BLaER1 treated with 17β-estradiol and CSF1 and Interleukin-3, amounts not matched to agents 10 nM and 100 nM (cell line): ENCODE data around the gene AJUBA.
"Not testable (repeated sequence)": the region's sequence is repeated elsewhere in the genome, so short reads cannot be mapped to it uniquely, and the experiment has no call there.

Source experiments
- H3K27ac ChIP-seq, 11 experiments: shearing (Covaris generic); formaldehyde crosslinking; 2 replicates each; pipeline ENCODE4 v1.8.1; 2022
- H3K27me3 ChIP-seq, 11 experiments: shearing (Covaris generic); formaldehyde crosslinking; 2 replicates each; pipeline ENCODE4 v1.8.1; 2022
- H3K36me3 ChIP-seq, 11 experiments: shearing (Covaris generic); formaldehyde crosslinking; 2 replicates each; pipeline ENCODE4 v1.8.1; 2022
- H3K4me1 ChIP-seq, 10 experiments: shearing (Covaris generic); formaldehyde crosslinking; 2 replicates each; pipeline ENCODE4 v1.8.1; 2022
- H3K4me2 ChIP-seq, 11 experiments: shearing (Covaris generic); formaldehyde crosslinking; 2 replicates each; pipeline ENCODE4 v1.8.1; 2022
- H3K4me3 ChIP-seq, 10 experiments: shearing (Covaris generic); formaldehyde crosslinking; 2 replicates each; pipeline ENCODE4 v1.8.1; 2022
- H3K9ac ChIP-seq, 11 experiments: shearing (Covaris generic); formaldehyde crosslinking; 2 replicates each; pipeline ENCODE4 v1.8.1; 2022
- H3K9me3 ChIP-seq, 11 experiments: shearing (Covaris generic); formaldehyde crosslinking; replicated peaks in 1 of 11; 2 replicates each; pipeline ENCODE4 v1.8.1; 2022
- H4K20me1 ChIP-seq, 11 experiments: shearing (Covaris generic); formaldehyde crosslinking; 2 replicates each; pipeline ENCODE4 v1.8.1; 2022
- Cebpa-rat ChIP-seq, 11 experiments: shearing (Covaris generic); IDR thresholded peaks; 2 replicates each; pipeline ENCODE4 v1.8.1; 2022

AJUBA gene

GRCh38 chr14:23021434-23021833, 39.1 kb upstream of the AJUBA start:
- H3K4me3 ChIP-seq: no peak overlapping the region
- no peak overlapping the region for H3K27ac ChIP-seq
- no peak overlapping the region for H3K9ac ChIP-seq
- H3K36me3 ChIP-seq: peaks cover 33 to 61% (median 52%) of the 10 kb centered on the region in 11 experiments
- H4K20me1 ChIP-seq: peaks cover 0 to 35% (median 21%) of the 10 kb centered on the region in 11 experiments; a peak in 13 of 22 replicates
- no peaks in the 10 kb centered on the region for H3K9me3 ChIP-seq
- H3K4me1 ChIP-seq: peaks cover 0 to 18% (median 7%) of the 10 kb centered on the region in 10 experiments; a peak in 10 of 20 replicates
- no peak overlapping the region for H3K4me2 ChIP-seq
- no peaks in the 10 kb centered on the region for H3K27me3 ChIP-seq
- no peak for TF ChIP-seq Cebpa-rat (IDR thresholded peaks at IDR 0.05)

DNA sequence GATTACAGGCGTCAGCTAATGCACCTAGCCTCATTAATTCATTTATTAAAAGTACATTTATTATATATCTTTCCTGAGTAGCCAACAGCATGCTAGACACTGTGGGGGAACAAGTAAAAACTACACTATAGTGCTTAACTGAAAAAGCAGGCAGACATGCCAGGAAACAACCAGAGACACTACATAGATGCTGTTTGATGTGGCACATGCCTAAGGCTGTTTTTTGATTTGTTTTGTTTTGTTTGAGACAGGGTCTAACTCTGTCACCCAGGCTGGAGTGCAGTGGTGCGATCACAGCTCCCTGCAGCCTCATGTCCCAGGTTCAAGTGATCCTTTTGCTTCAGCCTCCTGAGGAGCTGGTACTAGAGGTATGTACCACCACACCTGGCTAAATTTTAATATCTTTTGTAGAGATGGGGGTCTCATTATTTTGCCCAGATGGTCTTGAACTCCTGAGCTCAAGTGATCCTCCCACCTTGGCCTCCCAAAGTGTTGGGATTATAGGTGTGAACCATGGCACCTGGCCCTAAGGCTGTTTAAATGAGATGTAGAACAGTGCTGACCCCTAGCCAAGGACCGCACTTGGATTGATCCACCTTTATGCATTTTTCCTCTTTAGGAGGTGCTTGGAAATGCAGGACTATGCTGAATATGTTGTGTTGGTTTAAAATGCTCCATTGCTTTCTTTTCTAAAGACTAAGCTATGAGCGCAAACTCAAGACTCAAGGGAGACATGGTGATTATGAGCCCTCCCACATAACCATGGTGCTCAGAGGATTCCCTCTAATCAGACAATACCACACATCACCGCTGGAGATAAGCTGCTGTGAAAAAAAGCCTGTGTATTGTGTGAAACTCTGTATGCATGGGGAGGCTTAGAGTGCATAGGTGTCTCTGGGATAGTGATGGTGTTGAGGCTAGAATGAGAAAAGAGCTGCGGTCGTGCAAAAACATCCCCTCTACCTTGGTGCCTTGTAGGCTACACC, 38.1 kb upstream of the AJUBA start:
- H3K9me3 ChIP-seq: no peaks in the 10 kb centered on the region
- H3K36me3 ChIP-seq: peaks cover 23 to 51% (median 42%) of the 10 kb centered on the region in 11 experiments
- H4K20me1 ChIP-seq: peaks cover 0 to 25% (median 12%) of the 10 kb centered on the region in 11 experiments; a peak in 11 of 22 replicates
- TF ChIP-seq Cebpa-rat (IDR thresholded peaks at IDR 0.05): no peak
- H3K4me1 ChIP-seq: peaks cover 0 to 8% (median 2%) of the 10 kb centered on the region in 10 experiments; a peak in 9 of 20 replicates
- H3K4me2 ChIP-seq: no peak overlapping the region
- H3K27ac ChIP-seq: no peak overlapping the region
- H3K4me3 ChIP-seq: no peak overlapping the region
- H3K9ac ChIP-seq: no peak overlapping the region
- H3K27me3 ChIP-seq: no peaks in the 10 kb centered on the region

DNA sequence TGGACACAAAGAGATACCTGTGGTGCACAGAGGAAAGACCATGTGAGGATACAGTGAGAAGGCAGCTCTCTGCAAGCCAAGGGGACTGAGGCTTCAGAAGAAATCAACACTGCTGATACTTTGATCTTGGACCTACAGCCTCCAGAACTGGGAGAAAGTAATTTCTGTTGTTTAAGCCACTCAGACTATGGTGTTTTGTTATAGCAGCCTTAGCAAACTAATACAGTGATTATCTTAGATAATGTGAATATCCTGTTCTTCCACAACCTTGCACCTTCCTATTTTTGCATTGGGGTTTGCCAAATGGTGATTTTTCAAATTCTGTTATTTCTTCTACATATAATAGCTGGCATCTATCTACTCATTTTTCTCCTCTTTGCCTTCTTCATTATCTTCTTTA, 35.8 kb upstream of the AJUBA start:
- no peaks in the 10 kb centered on the region for H3K4me1 ChIP-seq
- H3K27me3 ChIP-seq: no peaks in the 10 kb centered on the region
- H3K36me3 ChIP-seq: peaks cover under 1 to 28% (median 19%) of the 10 kb centered on the region in 11 experiments; a peak in 17 of 22 replicates
- no peak overlapping the region for H3K27ac ChIP-seq
- H3K9me3 ChIP-seq: no peaks in the 10 kb centered on the region
- H3K4me2 ChIP-seq: no peak overlapping the region
- peaks cover 0 to 5% (median 0%) of the 10 kb centered on the region in 11 experiments; a peak in 4 of 22 replicates for H4K20me1 ChIP-seq
- H3K4me3 ChIP-seq: no peak overlapping the region
- no peak for TF ChIP-seq Cebpa-rat (IDR thresholded peaks at IDR 0.05)
- no peak overlapping the region for H3K9ac ChIP-seq

GRCh38 chr14:23017091-23017490, 34.7 kb upstream of the AJUBA start:
- no peak for TF ChIP-seq Cebpa-rat (IDR thresholded peaks at IDR 0.05)
- Histone ChIP-seq H4K20me1 (no peaks in the 10 kb centered on the region; a peak in 1 of 22 replicates), H3K4me3 (no peak overlapping the region), H3K9me3 (no peaks in the 10 kb centered on the region), H3K36me3 (peaks cover 0 to 20% (median 16%) of the 10 kb centered on the region in 11 experiments; a peak in 12 of 22 replicates), H3K9ac (no peak overlapping the region), H3K4me1 (no peaks in the 10 kb centered on the region), H3K27ac (no peak overlapping the region), H3K4me2 (no peak overlapping the region), H3K27me3 (no peaks in the 10 kb centered on the region)

DNA sequence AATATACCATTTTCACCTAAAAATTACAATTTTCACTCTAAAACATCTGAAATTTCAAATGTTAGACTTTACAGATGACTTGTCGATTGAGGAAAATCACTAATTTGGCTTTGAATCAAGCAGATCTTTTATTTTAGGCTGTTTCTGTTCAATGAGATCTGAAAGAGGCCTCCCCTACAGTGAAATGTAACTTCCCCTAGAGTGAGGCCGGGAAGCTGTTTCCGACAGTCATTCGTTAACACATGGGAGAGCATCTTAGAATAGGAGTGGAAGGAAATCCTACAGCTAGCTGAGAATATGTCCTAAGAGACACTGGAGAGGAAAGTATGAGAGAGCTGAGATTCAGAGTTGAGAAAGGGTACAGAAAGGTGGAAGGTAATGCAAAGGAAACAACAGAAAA, 33.3 kb upstream of the AJUBA start:
- no peak overlapping the region for H3K27ac ChIP-seq
- H3K9me3 ChIP-seq: no peaks in the 10 kb centered on the region
- H3K9ac ChIP-seq: no peak overlapping the region
- H3K4me3 ChIP-seq: no peak overlapping the region
- peaks cover 0 to 6% (median 3%) of the 10 kb centered on the region in 11 experiments; a peak in 8 of 22 replicates for H3K36me3 ChIP-seq
- no peak for TF ChIP-seq Cebpa-rat (IDR thresholded peaks at IDR 0.05)
- no peak overlapping the region for H3K4me2 ChIP-seq
- peaks cover 0 to under 1% (median 0%) of the 10 kb centered on the region in 10 experiments; a peak in 3 of 20 replicates for H3K4me1 ChIP-seq
- H3K27me3 ChIP-seq: no peaks in the 10 kb centered on the region
- no peaks in the 10 kb centered on the region for H4K20me1 ChIP-seq

- H3K4me1 ChIP-seq: peaks cover 13 to 17% (median 14%) of the 10 kb centered on the region in 10 experiments
- H3K4me3 ChIP-seq, H3K27me3 ChIP-seq, H3K36me3 ChIP-seq, H3K9me3 ChIP-seq, H3K27ac ChIP-seq, H3K9ac ChIP-seq, H4K20me1 ChIP-seq, H3K4me2 ChIP-seq: not testable (repeated sequence)
Measured at GRCh38 chr14:23013749-23014054, 31.4 kb upstream of the AJUBA start.

GRCh38 chr14:23013054-23013748, 30.9 kb upstream of the AJUBA start:
- Histone ChIP-seq H3K27me3 (no peaks in the 10 kb centered on the region), H3K4me2 (no peak overlapping the region), H4K20me1 (no peaks in the 10 kb centered on the region), H3K4me3 (no peak overlapping the region), H3K27ac (no peak overlapping the region), H3K36me3 (no peaks in the 10 kb centered on the region), H3K9me3 (no peaks in the 10 kb centered on the region), H3K9ac (no peak overlapping the region), H3K4me1 (peaks cover 18 to 22% (median 19%) of the 10 kb centered on the region in 10 experiments)
- no peak for TF ChIP-seq Cebpa-rat (IDR thresholded peaks at IDR 0.05)

DNA sequence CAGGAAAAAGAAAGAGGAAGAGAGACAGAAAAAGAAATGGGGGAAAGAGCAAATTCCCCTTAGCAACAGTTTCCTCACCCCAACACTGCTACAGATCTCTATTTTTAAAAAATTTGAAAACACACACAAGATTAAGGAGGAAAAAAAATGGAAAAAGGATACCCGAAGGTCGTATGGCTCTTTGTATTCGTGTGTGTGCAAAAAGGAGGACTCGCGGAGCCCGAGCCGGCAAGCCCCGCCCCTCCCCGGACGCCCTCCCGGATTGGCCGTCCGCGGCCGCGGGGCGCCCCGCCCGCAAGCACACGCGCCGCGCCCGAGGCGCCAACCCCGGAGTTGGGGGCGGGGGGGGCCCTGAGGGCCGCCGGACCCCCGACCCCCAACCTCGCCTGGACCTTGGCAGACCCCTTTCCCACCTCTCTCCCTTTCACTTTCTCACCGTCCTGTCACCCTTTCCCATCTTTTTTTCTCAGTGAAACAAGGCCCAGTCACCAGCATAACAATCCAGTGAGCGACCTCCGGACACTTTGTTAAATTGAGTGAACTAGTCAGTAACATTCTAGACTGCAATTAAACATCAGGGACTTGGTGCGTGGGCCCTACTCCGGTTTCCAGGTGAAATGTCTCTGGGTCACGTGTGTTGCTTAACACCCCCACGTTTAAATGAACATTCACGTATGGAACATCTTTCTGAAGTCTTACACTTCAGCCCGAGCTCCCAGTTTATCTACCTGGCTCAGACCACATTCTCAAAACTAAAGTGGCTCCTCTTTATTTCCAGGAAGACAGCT, 27.8 kb upstream of the AJUBA start, which contains the start of gene C14orf93:
Gene C14orf93 (minus strand): TSS at position 205 of the 788 bp plus-strand sequence. CDS start 11,120 bp downstream, outside the sequence.
- Histone ChIP-seq H3K36me3 (no peaks in the 10 kb centered on the region), H4K20me1 (no peaks in the 10 kb centered on the region), H3K4me2 (peak within 1 kb of the TSS; percentile 75 to 95 (median 85)), H3K4me1 (peaks cover 38 to 47% (median 43%) of the 10 kb centered on the region in 10 experiments), H3K4me3 (peak within 1 kb of the TSS; percentile 48 to 72 (median 62)), H3K27ac (peak within 1 kb of the TSS; percentile 76 to 97 (median 95)), H3K9ac (peak within 1 kb of the TSS; percentile 75 to 90 (median 81)), H3K9me3 (no peaks in the 10 kb centered on the region; a peak in 1 of 22 replicates), H3K27me3 (no peaks in the 10 kb centered on the region)
- no peak for TF ChIP-seq Cebpa-rat (IDR thresholded peaks at IDR 0.05)
